Measurements from ENCODE around the gene SLC16A5.

Gene SLC16A5

GRCh38 chr17:75059369-75060345, 28.1 kb upstream of the SLC16A5 start:
- Histone ChIP-seq H3K27me3 (ENCODE audit: insufficient read depth, low read length) (no peaks in the 10 kb centered on the region), H2AFZ (ENCODE audit: low read depth, low read length) (no peak overlapping the region), H3K4me3 (ENCODE audit: low read length) (no peak overlapping the region), H3K36me3 (ENCODE audit: insufficient read depth, low read length) (peaks cover 69% of the 10 kb centered on the region), H3K9me3 (ENCODE audit: low read length) (no peaks in the 10 kb centered on the region), H3K4me1 (ENCODE audit: insufficient read depth, low read length) (no peaks in the 10 kb centered on the region)

DNA sequence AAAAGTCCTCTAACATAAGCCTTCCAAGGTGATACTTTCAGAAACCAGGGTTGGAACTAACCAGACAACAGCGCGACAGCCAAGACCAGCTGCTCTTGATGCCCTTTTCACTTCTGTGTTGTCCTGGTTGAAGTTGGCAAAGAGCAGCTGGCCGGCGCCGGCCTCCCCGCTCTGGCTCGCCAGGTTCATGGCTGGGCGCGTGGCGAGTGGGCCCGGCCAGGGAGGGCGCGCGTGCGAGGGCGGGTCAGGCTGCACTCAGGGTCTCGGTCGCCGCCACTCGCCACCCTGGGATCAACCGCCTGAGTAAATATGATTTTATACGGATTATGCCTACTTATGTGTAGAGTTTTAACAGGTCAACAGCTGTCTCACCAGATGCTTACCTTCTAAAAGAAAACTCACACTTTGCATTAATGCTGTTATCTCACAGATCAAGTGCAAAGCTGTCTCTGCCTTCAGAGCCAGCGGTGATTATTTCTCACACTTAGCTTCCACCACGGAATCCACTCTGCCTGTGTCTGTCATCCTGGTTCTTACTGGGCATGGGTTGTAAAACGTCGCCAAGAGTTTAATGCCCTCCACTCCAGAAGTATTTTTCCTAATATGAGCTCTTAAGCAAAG, 27.2 kb upstream of the SLC16A5 start:
- no peaks in the 10 kb centered on the region for H3K27me3 ChIP-seq (ENCODE audit: insufficient read depth, low read length)
- no peaks in the 10 kb centered on the region for H3K4me1 ChIP-seq (ENCODE audit: insufficient read depth, low read length)
- peaks cover 63% of the 10 kb centered on the region for H3K36me3 ChIP-seq (ENCODE audit: insufficient read depth, low read length)
- no peak overlapping the region for H3K4me3 ChIP-seq (ENCODE audit: low read length)
- no peaks in the 10 kb centered on the region for H3K9me3 ChIP-seq (ENCODE audit: low read length)
- H2AFZ ChIP-seq (ENCODE audit: low read depth, low read length), result no peak overlapping the region

DNA sequence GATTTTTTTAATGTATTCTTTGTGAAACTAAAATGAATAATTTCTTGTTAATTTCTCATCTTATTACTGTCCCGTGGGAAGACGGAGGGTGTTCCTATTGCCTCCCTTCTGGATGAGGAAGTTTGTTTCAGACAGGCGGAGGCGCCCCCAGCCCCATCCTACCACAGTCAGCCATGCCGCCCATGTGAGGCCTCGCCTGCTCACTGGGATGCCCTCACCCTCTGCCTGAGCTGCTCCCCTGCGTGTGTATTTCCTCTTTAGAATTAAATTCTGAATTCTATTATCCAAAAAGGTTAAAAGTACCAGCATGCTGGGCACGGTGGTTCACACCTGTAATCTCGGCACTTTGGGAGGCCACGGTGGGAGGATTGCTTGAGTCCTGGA, 26.7 kb upstream of the SLC16A5 start:
- Histone ChIP-seq H3K9me3 (ENCODE audit: low read length) (no peaks in the 10 kb centered on the region), H2AFZ (ENCODE audit: low read depth, low read length) (no peak overlapping the region), H3K27me3 (ENCODE audit: insufficient read depth, low read length) (no peaks in the 10 kb centered on the region), H3K4me3 (ENCODE audit: low read length) (no peak overlapping the region), H3K36me3 (ENCODE audit: insufficient read depth, low read length) (peaks cover 62% of the 10 kb centered on the region), H3K4me1 (ENCODE audit: insufficient read depth, low read length) (no peaks in the 10 kb centered on the region)

DNA sequence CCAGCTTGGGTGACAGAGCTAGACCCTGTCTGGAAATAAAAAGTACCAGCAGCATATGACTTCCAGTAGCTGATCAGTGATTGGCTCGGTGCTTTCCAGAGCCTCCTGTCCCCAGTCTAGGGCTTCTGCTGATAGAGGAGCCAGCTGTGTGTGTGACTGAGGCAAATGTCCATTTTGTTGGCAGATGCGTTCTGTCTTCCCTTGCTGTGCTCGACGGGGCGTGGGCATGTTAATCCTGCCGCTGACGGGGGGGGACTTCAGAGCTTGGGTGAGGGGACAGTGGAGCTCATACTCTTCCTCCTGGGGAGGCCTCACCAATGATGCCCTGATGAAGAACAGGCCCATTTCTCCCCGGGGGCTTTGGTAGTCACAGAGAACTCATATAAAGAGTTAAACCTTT, 26.1 kb upstream of the SLC16A5 start:
- Histone ChIP-seq H2AFZ (ENCODE audit: low read depth, low read length) (no peak overlapping the region), H3K9me3 (ENCODE audit: low read length) (no peaks in the 10 kb centered on the region), H3K4me3 (ENCODE audit: low read length) (no peak overlapping the region), H3K36me3 (ENCODE audit: insufficient read depth, low read length) (peaks cover 61% of the 10 kb centered on the region), H3K27me3 (ENCODE audit: insufficient read depth, low read length) (no peaks in the 10 kb centered on the region), H3K4me1 (ENCODE audit: insufficient read depth, low read length) (no peaks in the 10 kb centered on the region)

GRCh38 chr17:75063201-75063600, 24.6 kb upstream of the SLC16A5 start:
- H2AFZ ChIP-seq (ENCODE audit: low read depth, low read length), result no peak overlapping the region
- H3K9me3 ChIP-seq (ENCODE audit: low read length), result no peaks in the 10 kb centered on the region
- H3K27me3 ChIP-seq (ENCODE audit: insufficient read depth, low read length), result no peaks in the 10 kb centered on the region
- no peaks in the 10 kb centered on the region for H3K4me1 ChIP-seq (ENCODE audit: insufficient read depth, low read length)
- peaks cover 58% of the 10 kb centered on the region for H3K36me3 ChIP-seq (ENCODE audit: insufficient read depth, low read length)
- H3K4me3 ChIP-seq (ENCODE audit: low read length), result no peak overlapping the region

DNA sequence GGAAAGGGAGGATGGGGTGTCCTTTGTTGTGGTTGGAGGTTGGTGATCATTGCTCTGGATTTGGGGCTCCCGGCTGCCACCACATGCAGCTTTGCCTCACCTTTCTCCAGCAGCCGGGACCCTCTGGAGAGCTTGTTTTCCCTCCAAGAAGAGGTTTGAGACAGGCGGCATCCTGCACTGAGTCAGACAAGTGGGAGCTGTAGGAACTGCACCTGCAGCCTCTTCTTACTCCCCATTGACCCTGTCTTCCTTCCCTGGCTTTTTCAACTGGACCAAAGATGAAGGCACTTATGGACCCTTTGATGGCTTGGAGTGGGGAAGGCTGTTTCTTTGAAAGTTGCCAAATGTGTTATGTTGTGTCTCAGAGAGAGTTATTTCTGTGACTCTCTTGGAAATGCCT, 24.1 kb upstream of the SLC16A5 start:
- H3K9me3 ChIP-seq (ENCODE audit: low read length), result no peaks in the 10 kb centered on the region
- no peak overlapping the region for H2AFZ ChIP-seq (ENCODE audit: low read depth, low read length)
- no peak overlapping the region for H3K4me3 ChIP-seq (ENCODE audit: low read length)
- H3K4me1 ChIP-seq (ENCODE audit: insufficient read depth, low read length), result no peaks in the 10 kb centered on the region
- peaks cover 58% of the 10 kb centered on the region for H3K36me3 ChIP-seq (ENCODE audit: insufficient read depth, low read length)
- H3K27me3 ChIP-seq (ENCODE audit: insufficient read depth, low read length), result no peaks in the 10 kb centered on the region

DNA sequence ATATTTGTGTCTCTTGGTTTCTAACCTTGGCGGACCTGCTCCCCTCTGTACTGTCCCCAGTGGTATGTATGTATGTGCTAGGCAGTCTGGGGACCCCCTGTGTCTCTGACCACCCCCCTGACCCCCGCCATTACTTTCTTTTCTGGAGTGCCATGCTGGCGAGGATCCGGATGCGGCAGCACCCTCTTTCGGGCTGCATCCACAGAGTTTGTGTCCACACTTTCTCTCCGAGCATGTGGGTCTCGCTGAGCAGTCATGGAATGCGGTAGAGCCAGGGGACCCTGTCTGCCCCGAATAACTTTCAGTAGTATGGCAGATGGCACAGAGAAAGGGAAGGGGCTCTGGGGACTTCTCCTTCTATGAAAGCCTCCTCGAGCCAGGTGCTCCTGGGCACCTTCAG, 23.7 kb upstream of the SLC16A5 start:
- H3K4me1 ChIP-seq (ENCODE audit: insufficient read depth, low read length), result no peaks in the 10 kb centered on the region
- no peaks in the 10 kb centered on the region for H3K27me3 ChIP-seq (ENCODE audit: insufficient read depth, low read length)
- H3K36me3 ChIP-seq (ENCODE audit: insufficient read depth, low read length), result peaks cover 58% of the 10 kb centered on the region

GRCh38 chr17:75064460-75064859, 23.3 kb upstream of the SLC16A5 start:
- H2AFZ ChIP-seq (ENCODE audit: low read depth, low read length), result no peak overlapping the region
- H3K4me3 ChIP-seq (ENCODE audit: low read length), result no peak overlapping the region
- H3K27me3 ChIP-seq (ENCODE audit: insufficient read depth, low read length), result no peaks in the 10 kb centered on the region
- H3K36me3 ChIP-seq (ENCODE audit: insufficient read depth, low read length), result peaks cover 54% of the 10 kb centered on the region
- no peaks in the 10 kb centered on the region for H3K4me1 ChIP-seq (ENCODE audit: insufficient read depth, low read length)
- no peaks in the 10 kb centered on the region for H3K9me3 ChIP-seq (ENCODE audit: low read length)

More for the DNA sequence above, 23.7 kb upstream of the SLC16A5 start:
- Histone ChIP-seq H3K9me3 (ENCODE audit: low read length) (no peaks in the 10 kb centered on the region), H3K4me3 (ENCODE audit: low read length) (no peak overlapping the region), H2AFZ (ENCODE audit: low read depth, low read length) (no peak overlapping the region)

GRCh38 chr17:75064867-75065561, 22.7 kb upstream of the SLC16A5 start:
- Histone ChIP-seq H3K4me3 (ENCODE audit: low read length) (no peak overlapping the region), H3K36me3 (ENCODE audit: insufficient read depth, low read length) (peaks cover 48% of the 10 kb centered on the region), H3K4me1 (ENCODE audit: insufficient read depth, low read length) (no peaks in the 10 kb centered on the region), H2AFZ (ENCODE audit: low read depth, low read length) (no peak overlapping the region), H3K9me3 (ENCODE audit: low read length) (no peaks in the 10 kb centered on the region), H3K27me3 (ENCODE audit: insufficient read depth, low read length) (no peaks in the 10 kb centered on the region)

- peaks cover 42% of the 10 kb centered on the region for H3K36me3 ChIP-seq (ENCODE audit: insufficient read depth, low read length)
- no peaks in the 10 kb centered on the region for H3K9me3 ChIP-seq (ENCODE audit: low read length)
- no peak overlapping the region for H2AFZ ChIP-seq (ENCODE audit: low read depth, low read length)
- no peak overlapping the region for H3K4me3 ChIP-seq (ENCODE audit: low read length)
- H3K4me1 ChIP-seq (ENCODE audit: insufficient read depth, low read length), result no peaks in the 10 kb centered on the region
- no peaks in the 10 kb centered on the region for H3K27me3 ChIP-seq (ENCODE audit: insufficient read depth, low read length)
Measured at GRCh38 chr17:75065562-75066151, 22.1 kb upstream of the SLC16A5 start.

DNA sequence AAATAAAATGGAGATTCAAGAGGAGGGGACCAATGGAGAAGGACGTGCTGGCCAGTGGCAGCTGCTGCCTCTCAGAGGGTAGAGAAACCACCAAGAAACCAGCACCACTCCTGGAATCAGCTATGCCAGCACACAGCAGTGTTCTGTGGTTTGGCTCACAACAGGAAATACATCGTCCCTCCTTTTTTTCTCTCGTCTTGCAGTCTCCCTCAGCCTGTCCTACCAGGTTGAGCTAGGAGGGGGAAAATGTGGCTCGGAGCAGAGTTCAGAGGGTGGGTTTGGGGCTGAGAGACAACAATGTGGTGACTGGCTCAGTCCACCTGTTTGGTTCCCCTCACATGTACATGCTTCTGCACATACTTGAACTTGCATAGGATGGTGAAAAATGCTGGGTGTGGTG, 19.9 kb upstream of the SLC16A5 start:
- H3K9me3 ChIP-seq (ENCODE audit: low read length), result no peaks in the 10 kb centered on the region
- no peaks in the 10 kb centered on the region for H3K4me1 ChIP-seq (ENCODE audit: insufficient read depth, low read length)
- no peak overlapping the region for H3K4me3 ChIP-seq (ENCODE audit: low read length)
- peaks cover 20% of the 10 kb centered on the region for H3K36me3 ChIP-seq (ENCODE audit: insufficient read depth, low read length)
- no peaks in the 10 kb centered on the region for H3K27me3 ChIP-seq (ENCODE audit: insufficient read depth, low read length)
- H2AFZ ChIP-seq (ENCODE audit: low read depth, low read length), result no peak overlapping the region

DNA sequence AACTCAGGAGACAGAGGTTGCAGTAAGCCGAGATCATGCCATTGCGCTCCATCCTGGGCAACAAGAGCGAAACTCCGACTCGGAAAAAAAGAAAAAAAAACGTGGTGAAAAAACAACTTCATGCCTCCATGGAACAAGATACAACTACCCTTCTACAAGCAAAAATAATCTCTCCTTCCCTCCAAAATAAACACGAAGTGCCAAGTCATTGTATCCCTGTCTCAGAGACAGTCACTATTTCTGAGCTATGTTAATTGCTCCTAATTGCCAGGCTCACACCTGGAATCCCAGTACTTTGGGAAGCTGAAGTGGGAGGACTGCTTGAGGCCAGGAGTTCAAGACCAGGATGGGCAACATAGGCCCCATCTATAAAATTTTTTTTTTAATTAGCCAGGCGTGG, 19.0 kb upstream of the SLC16A5 start:
- no peak overlapping the region for H3K4me3 ChIP-seq (ENCODE audit: low read length)
- no peaks in the 10 kb centered on the region for H3K4me1 ChIP-seq (ENCODE audit: insufficient read depth, low read length)
- H2AFZ ChIP-seq (ENCODE audit: low read depth, low read length), result no peak overlapping the region
- H3K9me3 ChIP-seq (ENCODE audit: low read length), result no peaks in the 10 kb centered on the region
- H3K27me3 ChIP-seq (ENCODE audit: insufficient read depth, low read length), result no peaks in the 10 kb centered on the region
- H3K36me3 ChIP-seq (ENCODE audit: insufficient read depth, low read length), result peaks cover 11% of the 10 kb centered on the region

GRCh38 chr17:75069783-75070182, 18.0 kb upstream of the SLC16A5 start:
- Histone ChIP-seq H3K4me1 (ENCODE audit: insufficient read depth, low read length) (no peaks in the 10 kb centered on the region), H3K4me3 (ENCODE audit: low read length) (no peak overlapping the region)

More at GRCh38 chr17:75069783-75070182, 18.0 kb upstream of the SLC16A5 start:
- Histone ChIP-seq H3K36me3 (ENCODE audit: insufficient read depth, low read length) (peaks cover under 1% of the 10 kb centered on the region), H3K27me3 (ENCODE audit: insufficient read depth, low read length) (no peaks in the 10 kb centered on the region), H2AFZ (ENCODE audit: low read depth, low read length) (no peak overlapping the region), H3K9me3 (ENCODE audit: low read length) (no peaks in the 10 kb centered on the region)

Data from neuron (in vitro differentiated cells).